Colonic mucosa (tissue), 4 donors: Measurements from ENCODE around the gene CD40LG. TPM values are rescaled to one million over a fixed set of nuclear protein-coding genes. Genes with fewer than 3 reads are reported as not detected.

ENCODE experiments used
- DNase-seq: peaks from one replicate; pipeline ENCODE4 v3.0.0-alpha.2; 2020
- H3K27ac ChIP-seq: fragments of 200-600 bp; one replicate; pipeline ENCODE4 v1.8.0; 2021
- H3K27me3 ChIP-seq: fragments of 200-600 bp; one replicate; pipeline ENCODE4 v1.8.0; 2021
- H3K36me3 ChIP-seq: fragments of 200-600 bp; one replicate; pipeline ENCODE4 v1.8.0; 2021
- H3K4me1 ChIP-seq: fragments of 200-600 bp; one replicate; pipeline ENCODE4 v1.8.0; 2021; ENCODE audit warnings: mild to moderate bottlenecking
- H3K4me3 ChIP-seq: fragments of 200-600 bp; one replicate; pipeline ENCODE4 v1.8.0; 2021
- H3K9ac ChIP-seq, 2 donors: one replicate each; pipeline ENCODE4 v1.7.0; 2013; ENCODE audit warnings: control low read depth in 2 of 2, low read depth in 2 of 2, low read length in 2 of 2
- H3K9me3 ChIP-seq: fragments of 200-600 bp; one replicate; pipeline ENCODE4 v1.8.0; 2021
- intact Hi-C: fragments of 100-400 bp; cut with DNase I; formaldehyde crosslinking; loops from one replicate; pipeline ENCODE4 v1.14.1; 2022
- total RNA-seq, 2 donors: library from RNA; stranded (reverse); fragmentation: NEBNext Ultra II Directional in 1 of 2; extraction: Animal tissue kit (Norgen Biotek cat#: 25700) in 1 of 2; gene quantifications; one replicate each; pipeline ENCODE4 v1.2.1, GENCODE V29; 2021
- TF ChIP-seq, protein P1 (sequence below): fragments of 200-600 bp; IDR thresholded peaks from one replicate; pipeline ENCODE4 v1.8.0; 2022; ENCODE audit warnings: antibody characterized with exemption, mild to moderate bottlenecking
- donor health status: healthy.
- donor health status: DM: no; HTN: no; CAD: no.
- donor health status: DM: no; HTN: no; CAD: no.

Gene CD40LG
- total RNA-seq, 2 donors from 2014 or later, result 0.44 to 0.69 TPM

DNA sequence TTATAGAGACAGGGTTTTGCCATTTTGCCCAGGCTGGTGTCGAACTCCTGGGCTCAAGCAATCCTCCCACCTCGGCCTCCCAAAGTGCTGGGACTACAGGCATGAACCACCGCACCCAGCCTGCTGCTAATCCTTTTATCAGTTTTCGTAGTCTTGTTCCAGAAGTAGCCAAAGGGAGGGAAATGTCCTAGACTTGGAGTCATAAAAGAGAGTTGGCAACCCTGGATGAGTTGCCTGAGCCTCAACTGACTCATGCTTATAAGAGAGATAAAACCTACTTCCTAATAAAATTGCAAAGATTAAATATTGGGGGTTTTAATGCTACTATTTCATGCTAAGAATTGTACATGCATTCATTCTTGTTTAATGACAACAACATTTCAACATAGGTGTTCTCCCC lies 44.3 kb downstream of the CD40LG start:
- intact Hi-C loops, result loop anchor here (10.0 kb wide), 1 partner anchor 667 kb away; no protein-coding TSS in a partner anchor
- TF ChIP-seq, protein P1, sequence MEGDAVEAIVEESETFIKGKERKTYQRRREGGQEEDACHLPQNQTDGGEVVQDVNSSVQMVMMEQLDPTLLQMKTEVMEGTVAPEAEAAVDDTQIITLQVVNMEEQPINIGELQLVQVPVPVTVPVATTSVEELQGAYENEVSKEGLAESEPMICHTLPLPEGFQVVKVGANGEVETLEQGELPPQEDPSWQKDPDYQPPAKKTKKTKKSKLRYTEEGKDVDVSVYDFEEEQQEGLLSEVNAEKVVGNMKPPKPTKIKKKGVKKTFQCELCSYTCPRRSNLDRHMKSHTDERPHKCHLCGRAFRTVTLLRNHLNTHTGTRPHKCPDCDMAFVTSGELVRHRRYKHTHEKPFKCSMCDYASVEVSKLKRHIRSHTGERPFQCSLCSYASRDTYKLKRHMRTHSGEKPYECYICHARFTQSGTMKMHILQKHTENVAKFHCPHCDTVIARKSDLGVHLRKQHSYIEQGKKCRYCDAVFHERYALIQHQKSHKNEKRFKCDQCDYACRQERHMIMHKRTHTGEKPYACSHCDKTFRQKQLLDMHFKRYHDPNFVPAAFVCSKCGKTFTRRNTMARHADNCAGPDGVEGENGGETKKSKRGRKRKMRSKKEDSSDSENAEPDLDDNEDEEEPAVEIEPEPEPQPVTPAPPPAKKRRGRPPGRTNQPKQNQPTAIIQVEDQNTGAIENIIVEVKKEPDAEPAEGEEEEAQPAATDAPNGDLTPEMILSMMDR, result no peak
- DNase-seq, result no peak
- H3K9me3 ChIP-seq, result no peaks in the 10 kb centered on the region
- H3K4me3 ChIP-seq, result no peak overlapping the region
- H3K9ac ChIP-seq, result no peak overlapping the region
- H3K27me3 ChIP-seq, result no peaks in the 10 kb centered on the region
- H3K36me3 ChIP-seq, result no peaks in the 10 kb centered on the region
- no peaks in the 10 kb centered on the region for H3K4me1 ChIP-seq
- no peak overlapping the region for H3K27ac ChIP-seq

DNA sequence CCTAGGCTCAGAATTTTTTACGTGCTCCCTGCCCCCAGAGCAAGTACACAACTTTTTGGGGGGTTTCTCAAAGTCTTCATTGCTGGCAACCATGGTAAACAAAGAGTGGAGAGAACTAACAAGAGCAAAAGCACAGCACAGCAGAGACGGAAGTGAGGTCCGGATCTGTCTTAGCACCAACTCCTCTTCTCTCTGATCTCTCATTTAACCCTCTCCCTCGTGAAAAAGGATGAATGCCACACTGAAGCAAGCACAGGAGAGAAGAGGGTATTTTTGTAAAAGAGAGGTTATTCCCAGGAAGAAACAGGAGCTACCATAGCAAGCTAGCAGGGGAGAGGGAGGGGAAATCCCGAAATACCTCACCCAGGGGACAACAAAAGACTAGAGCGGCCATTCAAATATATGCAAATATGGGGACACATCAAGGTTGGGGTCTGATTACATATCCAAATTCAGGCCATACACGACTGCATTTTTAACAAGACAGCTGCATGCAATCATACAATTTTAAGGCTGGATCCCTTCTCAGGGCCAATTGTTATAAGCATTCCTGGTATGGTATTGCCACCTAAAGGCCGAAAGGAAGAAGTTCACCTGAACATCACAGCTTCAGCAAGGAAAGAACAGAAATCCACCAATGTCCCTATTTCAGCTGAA lies 46.6 kb downstream of the CD40LG start:
- intact Hi-C loops, result loop anchor here (10.0 kb wide), 1 partner anchor 670 kb away; no protein-coding TSS in a partner anchor
- no peak for DNase-seq
- TF ChIP-seq, protein P1, result peak; percentile 48
- no peak overlapping the region for H3K4me3 ChIP-seq
- no peaks in the 10 kb centered on the region for H3K27me3 ChIP-seq
- H3K27ac ChIP-seq, result no peak overlapping the region
- H3K9ac ChIP-seq, result no peak overlapping the region
- no peaks in the 10 kb centered on the region for H3K36me3 ChIP-seq
- H3K4me1 ChIP-seq, result no peaks in the 10 kb centered on the region
- H3K9me3 ChIP-seq, result no peaks in the 10 kb centered on the region

DNA sequence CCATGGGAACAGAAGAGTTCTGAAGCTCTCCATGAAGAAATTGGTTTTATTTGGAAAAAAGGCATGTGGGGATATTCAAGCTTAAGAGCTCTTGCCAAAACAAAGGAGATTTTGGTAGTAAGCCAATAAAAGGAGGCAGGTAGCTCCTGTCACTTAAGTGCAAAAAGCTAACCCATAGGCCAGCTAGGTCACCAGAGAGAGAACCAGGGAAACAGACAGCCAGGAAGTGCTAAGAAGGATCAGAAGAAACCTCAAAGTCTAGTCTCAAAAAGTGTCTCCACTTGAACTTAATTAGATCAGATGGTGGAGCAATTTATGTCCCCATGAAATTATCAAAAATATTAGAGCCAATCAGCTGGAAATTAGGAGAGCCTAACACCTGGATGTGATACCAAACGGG lies 49.2 kb downstream of the CD40LG start:
- no peaks in the 10 kb centered on the region for H3K9me3 ChIP-seq
- intact Hi-C loops, result loop anchor here (10.0 kb wide), 1 partner anchor 672 kb away; no protein-coding TSS in a partner anchor

DNA sequence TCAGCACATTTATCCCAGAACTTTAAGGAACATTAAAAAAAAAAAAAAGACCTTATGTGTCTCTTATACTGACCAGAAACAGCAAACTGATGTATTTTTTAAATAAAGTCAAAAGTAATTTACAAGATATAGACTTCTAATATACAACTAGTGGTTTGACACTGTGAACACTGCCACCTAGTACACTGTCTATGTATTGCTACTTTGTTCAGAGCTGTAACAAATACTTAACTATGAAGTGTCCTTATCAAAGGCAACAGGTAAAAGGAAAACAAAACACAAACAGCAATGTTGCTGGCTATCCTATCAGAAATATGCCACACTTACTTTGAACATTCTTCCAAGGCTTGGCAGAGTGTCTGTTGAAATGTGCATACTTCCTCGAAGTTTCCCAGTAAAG lies 60.4 kb downstream of the CD40LG start:
- Histone ChIP-seq H3K4me3 (no peak overlapping the region), H3K9me3 (no peaks in the 10 kb centered on the region), H3K36me3 (no peaks in the 10 kb centered on the region), H3K27me3 (no peaks in the 10 kb centered on the region), H3K27ac (no peak overlapping the region), H3K9ac (no peak overlapping the region), H3K4me1 (no peaks in the 10 kb centered on the region)
- no peak for DNase-seq
- intact Hi-C loops, result no loop called here
- TF ChIP-seq, protein P1, result no peak

More for the DNA sequence above, 49.2 kb downstream of the CD40LG start:
- TF ChIP-seq, protein P1, result no peak
- no peaks in the 10 kb centered on the region for H3K36me3 ChIP-seq
- no peak overlapping the region for H3K4me3 ChIP-seq
- H3K27ac ChIP-seq, result no peak overlapping the region
- no peak overlapping the region for H3K9ac ChIP-seq
- DNase-seq, result no peak
- H3K4me1 ChIP-seq, result no peaks in the 10 kb centered on the region
- H3K27me3 ChIP-seq, result no peaks in the 10 kb centered on the region

Other genes with a start within 250 kb of the CD40LG start
- gene BRS3, start 160.2 kb upstream of the CD40LG start, total RNA-seq, result not detected
- 10 to 100 TPM; 30.6 to 35.9 TPM for gene HTATSF1, start 150.6 kb upstream of the CD40LG start, total RNA-seq
- gene VGLL1, start 115.9 kb upstream of the CD40LG start, total RNA-seq, result not detected
- 1 to 10 TPM; 2.7 to 5.7 TPM for gene ARHGEF6, start 132.8 kb downstream of the CD40LG start, total RNA-seq
- 100 to 1,000 TPM; 103 to 139 TPM for gene RBMX, start 232.6 kb downstream of the CD40LG start, total RNA-seq